HepG2 (cell line): ENCODE measurements around the gene SMURF2. TPM values are rescaled to one million over a fixed set of nuclear protein-coding genes. Genes with fewer than 3 reads are reported as not detected.

Source experiments
- ATAC-seq: fragments of 200-7000 bp; cut with Tn5 transposase; 3 replicates; pipeline ENCODE4 v1.9.1; 2020; ENCODE audit warnings: mild to moderate bottlenecking, moderate library complexity
- BruUV-seq: library from RNA; stranded (reverse); fragments of 400-500 nt; replicated peaks from 2 replicates; lab custom pipeline; 2021; lab: Mats Ljungman, UMichigan
- CTCF ChIA-PET: fragments of 300-600 bp; formaldehyde crosslinking; extraction: SDS; loops from one replicate; lab custom pipeline; 2021; ENCODE audit warnings: low total read pairs, inconsistent platforms, low intra/inter-chr PET ratio; lab: Yijun Ruan, JAX
- POLR2A ChIA-PET: fragments of 350-600 bp; sonication (Branson Sonifier 250); formaldehyde crosslinking; loops from one replicate; lab custom pipeline; 2020; ENCODE audit warnings: antibody characterized with exemption, inconsistent platforms; lab: Yijun Ruan, JAX
- DNase-seq: peaks from one replicate; pipeline ENCODE4 v3.0.0-alpha.2; 2015; ENCODE audit warnings: low spot score
- FAIRE-seq: peaks from 3 replicates; lab custom pipeline; 2011; peaks lifted over from hg19 to GRCh38; lab: Jason Lieb, UNC
- H2AFZ ChIP-seq: one replicate; pipeline ENCODE4 v1.6.1; 2011; ENCODE audit warnings: low read length, inconsistent platforms
- H3K27ac ChIP-seq: fragments of 300-600 bp; 3 replicates; pipeline ENCODE4 v1.8.0; 2011; ENCODE audit warnings: mixed run types, mild to moderate bottlenecking, mixed read lengths, low read length, inconsistent platforms; ENCODE audit not compliant: insufficient read depth; ENCODE audit errors: extremely low read length
- H3K27me3 ChIP-seq, 2 experiments: fragments of 200-600 bp in 1 of 2; 2 replicates in 1 of 2; 3 replicates in 1 of 2; pipeline versions ENCODE4 v1.6.0 to v1.8.0; 2011; ENCODE audit warnings: low read length in 2 of 2, mild to moderate bottlenecking in 2 of 2, moderate library complexity in 2 of 2, inconsistent platforms in 1 of 2; ENCODE audit not compliant: insufficient read depth in 2 of 2, control insufficient read depth in 1 of 2
- H3K36me3 ChIP-seq, 2 experiments: fragments of 200-600 bp in 1 of 2; replicated peaks in 1 of 2; 2 replicates in 1 of 2; 3 replicates in 1 of 2; pipeline versions ENCODE4 v1.5.1 to v1.8.0; 2011; ENCODE audit warnings: low read length in 2 of 2, inconsistent platforms in 1 of 2; ENCODE audit not compliant: insufficient read depth in 2 of 2, control insufficient read depth in 1 of 2
- H3K4me1 ChIP-seq: 2 replicates; pipeline ENCODE4 v1.5.1; 2012; ENCODE audit warnings: low read length, inconsistent platforms; ENCODE audit not compliant: insufficient read depth
- H3K4me2 ChIP-seq: 2 replicates; pipeline ENCODE4 v1.6.0; 2011; ENCODE audit warnings: low read depth, low read length, inconsistent platforms
- H3K4me3 ChIP-seq, 3 experiments: fragments of 200-600 bp in 1 of 3; sonication (generic), shearing (Covaris generic) in 1 of 3; replicated peaks in 1 of 3; 2 replicates each; pipeline ENCODE4 v1.5.1; 2011 to 2016; ENCODE audit warnings: low read length in 3 of 3, inconsistent platforms in 2 of 3, low read depth in 2 of 3, mild to moderate bottlenecking in 2 of 3, control low read depth in 1 of 3, mixed read lengths in 1 of 3; ENCODE audit not compliant: insufficient read depth in 1 of 3
- H3K79me2 ChIP-seq: one replicate; pipeline ENCODE4 v1.6.1; 2011; ENCODE audit warnings: low read length, inconsistent platforms; ENCODE audit not compliant: insufficient read depth
- H3K9ac ChIP-seq: 2 replicates; pipeline ENCODE4 v1.6.0; 2011; ENCODE audit warnings: mild to moderate bottlenecking, low read depth, low read length, inconsistent platforms; ENCODE audit not compliant: insufficient read depth
- H3K9me3 ChIP-seq: 2 replicates; pipeline ENCODE4 v1.5.1; 2012; ENCODE audit warnings: mild to moderate bottlenecking, low read length
- H4K20me1 ChIP-seq: 2 replicates; pipeline ENCODE4 v1.6.0; 2011; ENCODE audit warnings: inconsistent platforms, mild to moderate bottlenecking, low read length, moderate library complexity; ENCODE audit not compliant: insufficient read depth
- BORCS8-MEF2B ChIP-seq: sonication (generic); formaldehyde crosslinking; IDR thresholded peaks from 2 replicates; pipeline ENCODE4 v1.8.0; 2022; ENCODE audit warnings: mild to moderate bottlenecking, missing genetic modification reagents
- CERS6 ChIP-seq: sonication (generic); formaldehyde crosslinking; IDR thresholded peaks from 2 replicates; pipeline ENCODE4 v1.5.0; 2020; ENCODE audit warnings: missing genetic modification reagents
- EZH2 ChIP-seq: conservative IDR thresholded peaks from 2 replicates; pipeline ENCODE4 v1.6.1; 2012; ENCODE audit warnings: mild to moderate bottlenecking, low read depth, low read length, moderate library complexity
- HOMEZ ChIP-seq: IDR thresholded peaks from 2 replicates; pipeline ENCODE4 v1.6.1; 2016; ENCODE audit warnings: low read depth
- LCORL ChIP-seq, 2 experiments: fragments of 450-650 bp in 1 of 2; sonication (generic) in 1 of 2; formaldehyde crosslinking in 1 of 2; IDR thresholded peaks; 2 replicates each; pipeline versions ENCODE4 v1.5.0 to v1.6.1; 2017 to 2020; ENCODE audit warnings: antibody characterized with exemption in 1 of 2, missing genetic modification reagents in 1 of 2
- RNF2 ChIP-seq: fragments of 450-650 bp; conservative IDR thresholded peaks from 2 replicates; pipeline ENCODE4 v1.6.1; 2016; ENCODE audit warnings: low read depth
- SKIL ChIP-seq: sonication (generic); formaldehyde crosslinking; IDR thresholded peaks from 2 replicates; pipeline ENCODE4 v1.8.0; 2022; ENCODE audit warnings: missing genetic modification reagents, mild to moderate bottlenecking, moderate library complexity, borderline replicate concordance
- ZBTB7A ChIP-seq: sonication (generic); formaldehyde crosslinking; IDR thresholded peaks from 2 replicates; pipeline ENCODE4 v1.8.0; 2022; ENCODE audit warnings: mild to moderate bottlenecking, missing genetic modification reagents
- ZFP82 ChIP-seq: sonication (generic); formaldehyde crosslinking; IDR thresholded peaks from 2 replicates; pipeline ENCODE4 v1.5.1; 2020; ENCODE audit warnings: mild to moderate bottlenecking, missing genetic modification reagents, borderline replicate concordance
- ZNF160 ChIP-seq: sonication (generic); formaldehyde crosslinking; IDR thresholded peaks from 2 replicates; pipeline ENCODE4 v1.8.0; 2022; ENCODE audit warnings: mild to moderate bottlenecking, inconsistent platforms, missing genetic modification reagents
- ZNF354B ChIP-seq: sonication (generic); formaldehyde crosslinking; IDR thresholded peaks from 2 replicates; pipeline ENCODE4 v1.8.0; 2022; ENCODE audit warnings: mild to moderate bottlenecking, missing genetic modification reagents
- ZNF367 ChIP-seq: sonication (generic); formaldehyde crosslinking; IDR thresholded peaks from 2 replicates; pipeline ENCODE4 v1.4.0; 2020; ENCODE audit warnings: missing genetic modification reagents, borderline replicate concordance
- ZNF605 ChIP-seq: sonication (generic); formaldehyde crosslinking; IDR thresholded peaks from 2 replicates; pipeline ENCODE4 v1.8.0; 2022; ENCODE audit warnings: mild to moderate bottlenecking, missing genetic modification reagents
- ZNF660 ChIP-seq: sonication (generic); formaldehyde crosslinking; IDR thresholded peaks from 2 replicates; pipeline ENCODE4 v1.5.1; 2020; ENCODE audit warnings: mild to moderate bottlenecking, low read depth, missing genetic modification reagents, borderline replicate concordance
- ZNF672 ChIP-seq: sonication (generic); formaldehyde crosslinking; IDR thresholded peaks from 2 replicates; pipeline ENCODE4 v1.8.1; 2022; ENCODE audit warnings: missing genetic modification reagents
- ZNF703 ChIP-seq: sonication (generic); formaldehyde crosslinking; IDR thresholded peaks from 2 replicates; pipeline ENCODE4 v1.5.1; 2020; ENCODE audit warnings: missing genetic modification reagents, mild to moderate bottlenecking, moderate library complexity, borderline replicate concordance
- ZNF761 ChIP-seq: sonication (generic); formaldehyde crosslinking; conservative IDR thresholded peaks from 2 replicates; pipeline ENCODE4 v1.4.0; 2020; ENCODE audit warnings: mild to moderate bottlenecking, missing genetic modification reagents
- WGBS: methylation state at CpG from one replicate; pipeline ENCODE4 v1.1.6; 2017; ENCODE audit warnings: low lambda C conversion rate; 5-methylcytosine and 5-hydroxymethylcytosine counted together
- in situ Hi-C: cut with HindIII; loops from 2 replicates; pipeline ENCODE4 v1.10.0; 2017; ENCODE audit warnings: low pct_unique_long_range_greater_than_20kb; ENCODE audit not compliant: extremely low pct_ligation_motif_present
- intact Hi-C: fragments of 100-400 bp; cut with micrococcal nuclease; formaldehyde crosslinking; loops from one replicate; pipeline ENCODE4 v1.10.0; 2022; ENCODE audit not compliant: unreplicated experiment
- polyA plus RNA-seq, 8 experiments: library from polyadenylated mRNA; depleted of rRNA in 3 of 8; stranded (reverse) in 7 of 8; unstranded in 1 of 8; fragments of >200 nt; fragmentation: Illumina TruSeq in 4 of 8; extraction: Trizol in 4 of 8; gene quantifications; 2 replicates each; pipeline versions ENCODE4 v1.2.1 to v1.2.3, GENCODE V29; 2011 to 2016; ENCODE audit warnings: low read depth in 4 of 8, missing spikeins in 1 of 8, mixed read lengths in 1 of 8; ENCODE audit not compliant: insufficient read depth in 1 of 8
- total RNA-seq, 5 experiments: library from RNA; depleted of rRNA; stranded (reverse); fragments of >200 nt; fragmentation: Illumina TruSeq; extraction: Trizol; gene quantifications; 2 replicates each; pipeline ENCODE4 v1.2.3, GENCODE V29; 2016; ENCODE audit warnings: low read depth in 1 of 5

The SMURF2 gene
- total and polyA plus RNA-seq, 2 of the 13 experiments (the other 11 are each of a cell fraction or from before 2014, with no cell fraction given), result 14.9 to 24.3 TPM

- peaks cover 35% of the 10 kb centered on the region for H3K79me2 ChIP-seq
- ChIA-PET POLR2A (interaction anchor here (0.6 to 7.3 kb wide), 16 partner anchors 9 to 351 kb away, joined by 3 to 202 read pairs (median 4); partner anchors contain the start of genes CEP95, DDX5 and TEX2), CTCF (no interaction called here)
- no peaks in the 10 kb centered on the region; a peak in 1 of 5 replicates for H3K27me3 ChIP-seq
- H2AFZ ChIP-seq, result peak within 1 kb of the TSS; percentile 38
- H3K4me1 ChIP-seq, result peaks cover 73% of the 10 kb centered on the region
- H3K36me3 ChIP-seq, result peaks cover 13 to 37% of the 10 kb centered on the region in 2 experiments
- DNase-seq (peak; percentile 92), FAIRE-seq (peak; percentile 42), ATAC-seq (peak; percentile 86)
- H3K4me3 ChIP-seq, result peak within 1 kb of the TSS; percentile 65 to 90 (median 68)
- peak within 1 kb of the TSS; percentile 88 for H3K4me2 ChIP-seq
- 1% methylated on average over 50 of the region's 50 CpGs for WGBS
- peaks cover 24% of the 10 kb centered on the region for H4K20me1 ChIP-seq
- peak within 1 kb of the TSS; percentile 74 for H3K27ac ChIP-seq
- no peaks in the 10 kb centered on the region for H3K9me3 ChIP-seq
- peak within 1 kb of the TSS; percentile 80 for H3K9ac ChIP-seq
- BruUV-seq, result TSS peak; percentile 99
- in situ Hi-C loops, result loop anchor here (10.0 kb wide), 1 partner anchor 192 kb away; no protein-coding TSS in a partner anchor
- intact Hi-C loops, result loop anchor here (1.0 to 10.0 kb wide), 3 partner anchors 8 to 342 kb away; no protein-coding TSS in a partner anchor
- TF ChIP-seq ZNF703 (peak; percentile 75; the same call in 1 of the 2 replicates), ZNF660 (CRISPR knock-in tag) (no peak), LCORL (IDR thresholded peaks at IDR 0.05) (no peak), LCORL (CRISPR knock-in tag; IDR thresholded peaks at IDR 0.05) (peak; percentile 41; the same call in 1 of the 2 replicates), ZNF672 (no peak), ZNF367 (no peak), CERS6 (CRISPR knock-in tag) (no peak), ZFP82 (CRISPR knock-in tag) (no peak), EZH2 (no peak), ZNF354B (CRISPR knock-in tag) (peak; percentile 75; the same call in 1 of the 2 replicates), HOMEZ (peak; percentile 67), ZBTB7A (peak; percentile 57; the same call in 1 of the 2 replicates), ZNF761 (no peak; the same call in 1 of the 2 replicates), ZNF160 (CRISPR knock-in tag) (peak; percentile 59; the same call in 1 of the 2 replicates), RNF2 (no peak), BORCS8-MEF2B (CRISPR knock-in tag) (peak; percentile 94), ZNF605 (CRISPR knock-in tag) (peak; percentile 74), SKIL (peak; percentile 56)
Observed at GRCh38 chr17:64496786-64497564, 165.1 kb downstream of the SMURF2 start, which contains the start of gene POLG2. Gene POLG2 (minus strand): TSS chr17:64497054. CDS start chr17:64496968, 86 bp downstream.
